ENCODE measurements around the gene MTMR12.

GRCh38 chr5:32342656-32343055 is 29.9 kb upstream of the MTMR12 start:
- no peak for TF ChIP-seq CTCF (conservative IDR thresholded peaks at IDR 0.05; ENCODE audit: low read length)
- no peak for TF ChIP-seq EZH2phosphoT487 (IDR thresholded peaks at IDR 0.05; ENCODE audit: borderline replicate concordance, low read depth, low read length)
